HG03457 (cell line): Measurements from ENCODE around the gene SEPTIN5.

ENCODE experiments used
- ATAC-seq: cut with Tn5 transposase; IDR thresholded peaks from one replicate; pipeline ENCODE4 v1.9.1; 2021; ENCODE audit warnings: moderate number of reproducible peaks; ENCODE audit not compliant: unreplicated experiment

SEPTIN5 gene

GRCh38 chr22:19759427-19760057 lies 45.2 kb downstream of the SEPTIN5 start:
- ATAC-seq = no peak

GRCh38 chr22:19760058-19760950 lies 46.0 kb downstream of the SEPTIN5 start, which contains the start of gene TBX1:
Gene TBX1 (plus strand): TSS chr22:19760778. CDS start chr22:19760844, 66 bp downstream.
- ATAC-seq = no peak

- ATAC-seq = no peak
Measured at GRCh38 chr22:19760951-19761724, 46.8 kb downstream of the SEPTIN5 start.

GRCh38 chr22:19761725-19762567 lies 47.6 kb downstream of the SEPTIN5 start:
- no peak for ATAC-seq

GRCh38 chr22:19762568-19763457 lies 48.5 kb downstream of the SEPTIN5 start:
- ATAC-seq = no peak

GRCh38 chr22:19763458-19764298 lies 49.4 kb downstream of the SEPTIN5 start:
- no peak for ATAC-seq

GRCh38 chr22:19764299-19764593 lies 49.9 kb downstream of the SEPTIN5 start:
- no peak for ATAC-seq

GRCh38 chr22:19764636-19765476 lies 50.6 kb downstream of the SEPTIN5 start:
- ATAC-seq = no peak

- ATAC-seq = no peak
Measured at GRCh38 chr22:19765477-19766239, 51.4 kb downstream of the SEPTIN5 start.

GRCh38 chr22:19766240-19766510 lies 51.9 kb downstream of the SEPTIN5 start:
- ATAC-seq = no peak

GRCh38 chr22:19766511-19767426 lies 52.5 kb downstream of the SEPTIN5 start:
- no peak for ATAC-seq

GRCh38 chr22:19767427-19768341 lies 53.4 kb downstream of the SEPTIN5 start:
- ATAC-seq = no peak

GRCh38 chr22:19769393-19769715 lies 55.1 kb downstream of the SEPTIN5 start:
- no peak for ATAC-seq

GRCh38 chr22:19770349-19771220 lies 56.3 kb downstream of the SEPTIN5 start:
- no peak for ATAC-seq

- no peak for ATAC-seq
Measured at GRCh38 chr22:19772422-19772672, 58.0 kb downstream of the SEPTIN5 start.
